ENCODE measurements around the gene SCN5A.

GRCh38 chr3:38690185-38690584 lies 40.7 kb upstream of the SCN5A start:
- TF ChIP-seq CTCF (IDR thresholded peaks at IDR 0.05) = no peak
- no peak for TF ChIP-seq EZH2 (IDR thresholded peaks at IDR 0.05; ENCODE audit: borderline replicate concordance, insufficient read depth, low read depth, low read length, poor library complexity, severe bottlenecking)
